H9 (cell line): Measurements from ENCODE around the gene SLC25A26. TPM values are rescaled to one million over a fixed set of nuclear protein-coding genes. Genes with fewer than 3 reads are reported as not detected.

Experiments used
- DNase-seq: peaks from one replicate; pipeline ENCODE4 v3.0.0-alpha.2; 2017
- H2AFZ ChIP-seq: one replicate; pipeline ENCODE4 v1.6.1; 2013; ENCODE audit warnings: mild to moderate bottlenecking, low read length, control low read depth, moderate library complexity
- H2AK5ac ChIP-seq: 2 replicates; pipeline ENCODE4 v1.6.1; 2013; ENCODE audit warnings: low read length, control low read depth, mixed read lengths; ENCODE audit not compliant: insufficient read length
- H2BK120ac ChIP-seq: one replicate; pipeline ENCODE4 v1.6.1; 2013; ENCODE audit warnings: low read depth, mild to moderate bottlenecking, low read length, control low read depth, inconsistent platforms; ENCODE audit not compliant: poor library complexity, severe bottlenecking
- H2BK12ac ChIP-seq: 2 replicates; pipeline ENCODE4 v1.6.1; 2013; ENCODE audit warnings: low read length, control low read depth, mixed read lengths, low read depth; ENCODE audit not compliant: insufficient read length
- H2BK15ac ChIP-seq: 2 replicates; pipeline ENCODE4 v1.6.1; 2013; ENCODE audit warnings: low read depth, low read length, control low read depth
- H2BK20ac ChIP-seq: one replicate; pipeline ENCODE4 v1.6.1; 2013; ENCODE audit warnings: low read depth, mild to moderate bottlenecking, low read length, control low read depth, inconsistent platforms; ENCODE audit not compliant: poor library complexity, severe bottlenecking
- H2BK5ac ChIP-seq: 2 replicates; pipeline ENCODE4 v1.6.1; 2013; ENCODE audit warnings: low read length, control low read depth, mixed read lengths; ENCODE audit not compliant: insufficient read length
- H3K14ac ChIP-seq: 2 replicates; pipeline ENCODE4 v1.6.1; 2013; ENCODE audit warnings: low read length, control low read depth; ENCODE audit not compliant: insufficient read depth
- H3K18ac ChIP-seq: 2 replicates; pipeline ENCODE4 v1.6.1; 2013; ENCODE audit warnings: low read depth, mild to moderate bottlenecking, mixed read lengths, low read length, control low read depth; ENCODE audit not compliant: insufficient read length
- H3K23ac ChIP-seq: 2 replicates; pipeline ENCODE4 v1.6.1; 2013; ENCODE audit warnings: low read length, control low read depth, mixed read lengths, low read depth; ENCODE audit not compliant: insufficient read length
- H3K23me2 ChIP-seq: 2 replicates; pipeline ENCODE4 v1.6.1; 2013; ENCODE audit warnings: low read depth, mild to moderate bottlenecking, mixed read lengths, low read length, control low read depth; ENCODE audit not compliant: insufficient read length, poor library complexity, severe bottlenecking
- H3K27ac ChIP-seq: 2 replicates; pipeline ENCODE4 v1.5.1; 2013; ENCODE audit warnings: low read length, control low read depth, mixed read lengths, low read depth; ENCODE audit not compliant: insufficient read length
- H3K27me3 ChIP-seq: 2 replicates; pipeline ENCODE4 v1.6.1; 2013; ENCODE audit warnings: low read length, control low read depth, inconsistent platforms; ENCODE audit not compliant: insufficient read depth
- H3K4ac ChIP-seq: 2 replicates; pipeline ENCODE4 v1.6.1; 2013; ENCODE audit warnings: low read depth, mild to moderate bottlenecking, control low read depth, inconsistent platforms, low read length, moderate library complexity
- H3K4me1 ChIP-seq: 2 replicates; pipeline ENCODE4 v1.6.1; 2013; ENCODE audit warnings: low read length, control low read depth, inconsistent platforms; ENCODE audit not compliant: insufficient read depth
- H3K4me2 ChIP-seq: 2 replicates; pipeline ENCODE4 v1.6.1; 2013; ENCODE audit warnings: low read length, control low read depth, mixed read lengths; ENCODE audit not compliant: insufficient read length, insufficient read depth
- H3K56ac ChIP-seq: 2 replicates; pipeline ENCODE4 v1.6.1; 2013; ENCODE audit warnings: low read depth, mild to moderate bottlenecking, mixed read lengths, low read length, control low read depth; ENCODE audit not compliant: insufficient read length
- H3K79me1 ChIP-seq: 2 replicates; pipeline ENCODE4 v1.6.1; 2013; ENCODE audit warnings: low read depth, mild to moderate bottlenecking, moderate library complexity, low read length, control low read depth, inconsistent platforms; ENCODE audit not compliant: insufficient read depth, poor library complexity, severe bottlenecking
- H3K79me2 ChIP-seq: 2 replicates; pipeline ENCODE4 v1.6.1; 2013; ENCODE audit warnings: low read length, control low read depth, inconsistent platforms; ENCODE audit not compliant: insufficient read depth
- H3K9ac ChIP-seq: 2 replicates; pipeline ENCODE4 v1.6.1; 2013; ENCODE audit warnings: low read length, control low read depth, mixed read lengths; ENCODE audit not compliant: insufficient read length; ENCODE audit errors: extremely low read depth
- H3K9me3 ChIP-seq: one replicate; pipeline ENCODE4 v1.6.1; 2013; ENCODE audit warnings: low read depth, low read length, inconsistent platforms; ENCODE audit not compliant: control insufficient read depth
- H3T11ph ChIP-seq: one replicate; pipeline ENCODE4 v1.6.1; 2013; ENCODE audit warnings: mild to moderate bottlenecking, low read length, control low read depth, inconsistent platforms
- H4K20me1 ChIP-seq: one replicate; pipeline ENCODE4 v1.6.1; 2013; ENCODE audit not compliant: control insufficient read depth, insufficient read length, insufficient read depth
- H4K5ac ChIP-seq: 2 replicates; pipeline ENCODE4 v1.6.1; 2013; ENCODE audit warnings: low read depth, mild to moderate bottlenecking, mixed read lengths, low read length, control low read depth; ENCODE audit not compliant: insufficient read length
- H4K8ac ChIP-seq: replicated peaks from 2 replicates; pipeline ENCODE4 v1.6.1; 2013; ENCODE audit warnings: low read length, control low read depth, mixed read lengths, low read depth; ENCODE audit not compliant: insufficient read length
- H4K91ac ChIP-seq: 2 replicates; pipeline ENCODE4 v1.6.1; 2013; ENCODE audit warnings: low read depth, mild to moderate bottlenecking, moderate library complexity, mixed read lengths, low read length, control low read depth; ENCODE audit not compliant: insufficient read length
- H3K27ac Mint-ChIP-seq, 3 experiments: 2 replicates in 2 of 3; 3 replicates in 1 of 3; pipeline ENCODE4 v1.8.0; 2020 to 2021; ENCODE audit warnings: mixed read lengths in 3 of 3, mild to moderate bottlenecking in 1 of 3, moderate library complexity in 1 of 3
- H3K27me3 Mint-ChIP-seq: 2 replicates; pipeline ENCODE4 v1.8.0; 2021; ENCODE audit warnings: low read depth, mild to moderate bottlenecking, moderate library complexity, mixed read lengths
- H3K36me3 Mint-ChIP-seq, 3 experiments: 2 replicates in 2 of 3; 3 replicates in 1 of 3; pipeline ENCODE4 v1.8.0; 2020 to 2021; ENCODE audit warnings: low read depth in 3 of 3, mixed read lengths in 3 of 3; ENCODE audit not compliant: insufficient read depth in 1 of 3
- H3K4me1 Mint-ChIP-seq, 2 experiments: 2 replicates each; pipeline ENCODE4 v1.8.0; 2020; ENCODE audit warnings: mixed read lengths in 2 of 2
- H3K4me3 Mint-ChIP-seq, 2 experiments: 2 replicates in 1 of 2; 3 replicates in 1 of 2; pipeline ENCODE4 v1.8.0; 2020 to 2021; ENCODE audit warnings: mild to moderate bottlenecking in 2 of 2, mixed read lengths in 2 of 2, moderate library complexity in 1 of 2
- H3K9me3 Mint-ChIP-seq, 2 experiments: 2 replicates in 1 of 2; 3 replicates in 1 of 2; pipeline ENCODE4 v1.8.0; 2020; ENCODE audit warnings: mild to moderate bottlenecking in 2 of 2, mixed read lengths in 2 of 2, moderate library complexity in 1 of 2
- WGBS: extraction: QIAGEN DNeasy Blood & Tissue Kit; methylation state at CpG from one replicate; pipeline ENCODE4 v1.1.7; 2013; ENCODE audit warnings: missing lambda C conversion rate, low lambda C conversion rate, mixed read lengths; ENCODE audit not compliant: insufficient read length; ENCODE audit errors: extremely low coverage; 5-methylcytosine and 5-hydroxymethylcytosine counted together
- total RNA-seq: library from RNA; stranded (reverse); gene quantifications from 2 replicates; pipeline ENCODE4 v1.2.1, GENCODE V29; 2021
- TF ChIP-seq, protein P1 (sequence below): fragments of 200-600 bp; sonication (generic); conservative IDR thresholded peaks from 3 replicates; pipeline ENCODE4 v1.8.0; 2021; ENCODE audit warnings: antibody characterized with exemption, mild to moderate bottlenecking

Gene SLC25A26
- total RNA-seq, 1 experiment from 2014 or later: 30.2 TPM

GRCh38 chr3:66297260-66297873, 76.6 kb downstream of the SLC25A26 start:
- Mint-ChIP-seq H3K27me3 (no peaks in the 10 kb centered on the region), H3K4me3 (no peak overlapping the region), H3K36me3 (no peaks in the 10 kb centered on the region; a peak in 1 of 7 replicates), H3K4me1 (peaks cover 7% of the 10 kb centered on the region in 2 experiments), H3K9me3 (no peaks in the 10 kb centered on the region), H3K27ac (no peak overlapping the region)
- Histone ChIP-seq H3K4me2 (no peak overlapping the region), H3K27ac (no peak overlapping the region), H2BK20ac (no peak overlapping the region), H2AK5ac (no peak overlapping the region), H4K8ac (no peak overlapping the region), H3K4ac (no peak overlapping the region), H3K27me3 (no peaks in the 10 kb centered on the region), H4K5ac (no peak overlapping the region), H3K79me1 (no peaks in the 10 kb centered on the region), H3T11ph (no peak overlapping the region), H3K23ac (no peak overlapping the region), H3K9me3 (no peaks in the 10 kb centered on the region), H3K14ac (no peak overlapping the region), H2BK15ac (no peak overlapping the region), H4K20me1 (no peaks in the 10 kb centered on the region), H3K56ac (no peak overlapping the region), H2BK120ac (no peak overlapping the region), H3K18ac (no peak overlapping the region), H4K91ac (no peak overlapping the region), H3K9ac (no peak overlapping the region), H2AFZ (no peak overlapping the region), H3K23me2 (no peaks in the 10 kb centered on the region), H2BK12ac (no peak overlapping the region), H3K79me2 (no peaks in the 10 kb centered on the region), H2BK5ac (no peak overlapping the region), H3K4me1 (no peaks in the 10 kb centered on the region; the same call in 1 of the 2 replicates)
- TF ChIP-seq, protein P1, sequence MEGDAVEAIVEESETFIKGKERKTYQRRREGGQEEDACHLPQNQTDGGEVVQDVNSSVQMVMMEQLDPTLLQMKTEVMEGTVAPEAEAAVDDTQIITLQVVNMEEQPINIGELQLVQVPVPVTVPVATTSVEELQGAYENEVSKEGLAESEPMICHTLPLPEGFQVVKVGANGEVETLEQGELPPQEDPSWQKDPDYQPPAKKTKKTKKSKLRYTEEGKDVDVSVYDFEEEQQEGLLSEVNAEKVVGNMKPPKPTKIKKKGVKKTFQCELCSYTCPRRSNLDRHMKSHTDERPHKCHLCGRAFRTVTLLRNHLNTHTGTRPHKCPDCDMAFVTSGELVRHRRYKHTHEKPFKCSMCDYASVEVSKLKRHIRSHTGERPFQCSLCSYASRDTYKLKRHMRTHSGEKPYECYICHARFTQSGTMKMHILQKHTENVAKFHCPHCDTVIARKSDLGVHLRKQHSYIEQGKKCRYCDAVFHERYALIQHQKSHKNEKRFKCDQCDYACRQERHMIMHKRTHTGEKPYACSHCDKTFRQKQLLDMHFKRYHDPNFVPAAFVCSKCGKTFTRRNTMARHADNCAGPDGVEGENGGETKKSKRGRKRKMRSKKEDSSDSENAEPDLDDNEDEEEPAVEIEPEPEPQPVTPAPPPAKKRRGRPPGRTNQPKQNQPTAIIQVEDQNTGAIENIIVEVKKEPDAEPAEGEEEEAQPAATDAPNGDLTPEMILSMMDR: no peak
- no peak for DNase-seq
- no CpG with 5 or more reads among the region's 2 CpGs for WGBS
